Dermis blood vessel endothelial cell (primary cell): ENCODE measurements around the gene TRAPPC2L. TPM values are rescaled to one million over a fixed set of nuclear protein-coding genes. Genes with fewer than 3 reads are reported as not detected.
"Not testable (repeated sequence)": the region's sequence is repeated elsewhere in the genome, so short reads cannot be mapped to it uniquely, and the experiment has no call there.

Experiments used
- DNase-seq: peaks from one replicate; pipeline ENCODE4 v3.0.0; 2010
- total RNA-seq: library from RNA; depleted of rRNA; stranded (reverse); fragments of >200 nt; gene quantifications from 2 replicates; pipeline ENCODE4 v1.2.3, GENCODE V29; 2014

The TRAPPC2L gene
- total RNA-seq, 1 donor from 2014 or later = 46.6 TPM

DNA sequence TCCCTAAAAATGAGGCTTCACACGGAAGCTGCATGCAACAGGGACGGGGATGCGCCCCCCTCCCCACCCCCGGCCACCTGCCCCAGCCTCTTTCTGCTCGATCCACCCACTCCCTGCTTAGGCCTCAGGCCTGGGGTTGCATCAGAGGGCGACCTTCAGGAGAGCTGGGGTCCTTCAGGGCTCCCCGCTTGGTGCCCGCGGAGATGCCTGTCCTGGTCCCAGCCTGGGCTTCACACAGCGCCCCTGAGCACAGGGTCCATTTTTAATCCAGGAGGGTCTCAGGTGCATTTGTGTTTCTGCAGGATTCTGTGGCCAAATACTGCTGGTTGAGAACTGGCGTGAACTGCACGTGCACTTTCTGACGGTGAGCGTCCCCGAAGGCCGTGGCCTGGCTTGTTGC, 37.8 kb upstream of the TRAPPC2L start:
- DNase-seq = no peak

DNA sequence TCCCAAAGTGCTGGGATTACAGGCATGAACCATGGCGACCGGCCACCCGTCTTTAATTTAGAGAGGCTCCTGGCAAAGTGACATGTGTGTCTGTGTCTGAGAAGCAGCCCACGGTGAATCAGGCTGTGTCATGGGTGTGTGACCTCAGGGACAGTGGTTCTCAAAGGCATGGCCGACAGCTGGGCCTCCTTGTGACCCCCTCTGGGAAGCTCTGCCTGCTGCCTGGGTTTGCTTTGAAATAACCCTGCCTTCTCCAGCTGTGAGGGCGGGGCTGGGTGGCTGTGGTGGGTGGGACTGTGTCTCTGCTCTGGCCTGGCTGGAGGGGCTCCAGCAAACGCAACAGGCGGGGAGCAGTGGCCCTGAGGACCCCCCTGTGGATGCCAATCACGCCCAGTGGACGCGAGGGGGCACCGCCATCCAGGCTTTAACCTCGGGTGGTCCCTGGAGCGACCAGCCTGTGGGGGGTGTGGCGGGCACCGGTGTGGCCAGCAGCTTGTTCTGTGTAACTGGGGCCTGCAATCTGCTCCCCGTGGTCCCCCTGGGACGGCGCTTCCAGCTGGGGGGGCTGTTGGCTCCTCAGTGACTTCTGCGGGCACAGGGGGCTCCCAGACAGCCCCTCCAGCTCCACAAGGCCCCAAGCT, 36.4 kb upstream of the TRAPPC2L start:
- DNase-seq = no peak

DNA sequence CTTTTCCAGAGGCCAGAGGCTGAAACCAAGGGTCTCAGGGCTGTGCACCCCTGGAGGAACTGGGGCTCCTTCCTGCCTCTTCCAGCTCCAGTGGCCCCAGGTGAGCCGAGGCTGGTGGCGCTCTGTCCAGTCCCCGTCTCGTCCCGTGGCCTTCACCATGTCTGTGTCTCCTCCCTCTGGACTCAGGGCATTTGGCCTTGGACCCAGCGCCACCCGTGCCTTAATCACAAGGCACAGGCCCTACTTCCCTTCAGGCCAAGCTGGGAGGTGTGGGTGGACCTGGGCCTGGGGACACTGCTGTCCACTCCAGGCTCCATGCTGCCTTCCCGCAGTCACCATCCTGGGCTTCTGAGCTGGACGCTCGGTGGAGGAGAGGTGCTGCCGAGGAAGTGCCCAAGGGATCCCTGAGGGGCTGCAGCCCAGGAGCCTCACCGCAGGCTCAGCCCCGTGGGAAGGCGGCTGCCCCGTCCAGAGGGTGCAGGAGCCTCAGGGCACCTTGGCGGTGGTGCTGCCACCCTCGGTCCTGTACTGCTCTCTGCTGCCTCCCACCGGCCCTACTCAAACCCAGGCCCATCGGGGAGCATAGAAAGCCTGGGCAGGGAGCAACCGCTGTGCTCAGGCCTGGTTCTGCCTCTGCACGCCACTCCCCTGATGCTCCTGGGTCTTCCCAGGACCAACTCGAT, 35.6 kb upstream of the TRAPPC2L start:
- no peak for DNase-seq

DNA sequence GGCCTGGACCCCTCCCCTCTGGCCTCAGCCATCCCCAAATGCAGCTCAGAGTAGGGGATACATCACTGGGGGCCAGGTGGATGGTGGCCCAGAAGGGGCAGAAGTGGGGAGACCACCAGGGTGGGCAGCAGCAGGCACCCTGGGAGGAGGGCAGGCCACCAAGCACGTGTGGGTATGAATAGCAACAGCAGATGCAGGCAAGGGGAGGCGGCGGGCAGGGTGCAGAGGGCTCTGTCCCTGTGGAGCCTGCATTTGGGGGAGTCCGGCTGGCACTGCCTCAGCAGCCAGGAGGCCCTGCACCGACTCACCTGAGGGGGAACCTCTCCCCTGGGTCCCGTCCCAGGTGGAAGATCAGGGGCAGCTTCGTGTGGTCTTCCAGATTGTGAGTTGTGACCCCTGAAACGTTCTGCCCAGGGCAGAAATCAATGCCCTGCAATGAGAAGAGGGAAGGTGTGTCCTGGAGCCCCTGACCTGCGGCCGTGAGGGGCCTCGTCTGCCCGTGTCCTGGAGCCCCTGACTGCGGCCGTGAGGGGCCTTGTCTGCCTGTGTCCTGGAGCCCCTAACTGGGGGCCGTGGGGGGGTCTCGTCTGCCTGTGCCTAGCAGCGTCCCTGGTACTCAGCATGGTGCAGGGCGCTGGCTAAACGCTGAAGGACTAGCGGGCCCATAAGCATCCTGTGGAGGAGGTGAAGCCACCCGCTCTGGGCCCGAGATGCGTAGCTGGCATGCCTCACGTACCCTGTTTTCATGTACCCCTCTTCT, 34.5 kb upstream of the TRAPPC2L start:
- DNase-seq = no peak

DNA sequence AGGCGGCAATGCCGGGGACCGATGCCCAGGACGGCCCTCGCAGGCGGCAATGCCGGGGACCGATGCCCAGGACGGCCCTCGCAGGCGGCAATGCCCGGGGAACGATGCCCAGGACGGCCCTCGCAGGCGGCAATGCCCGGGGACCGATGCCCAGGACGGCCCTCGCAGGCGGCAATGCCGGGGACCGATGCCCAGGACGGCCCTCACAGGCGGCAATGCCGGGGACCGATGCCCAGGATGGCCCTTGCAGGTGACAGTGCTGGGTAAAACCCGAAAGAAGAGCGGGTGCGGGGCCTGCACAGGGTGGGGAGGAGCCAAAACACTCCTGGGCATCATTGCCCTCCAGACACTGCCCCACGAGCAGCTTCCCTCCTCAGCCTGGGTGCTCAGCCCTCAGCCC, 33.3 kb upstream of the TRAPPC2L start:
- not testable (repeated sequence) for DNase-seq

- no peak for DNase-seq
Observed at GRCh38 chr16:88824256-88825077, 32.5 kb upstream of the TRAPPC2L start.

- DNase-seq = no peak
Observed at GRCh38 chr16:88825146-88825545, 31.8 kb upstream of the TRAPPC2L start.

DNA sequence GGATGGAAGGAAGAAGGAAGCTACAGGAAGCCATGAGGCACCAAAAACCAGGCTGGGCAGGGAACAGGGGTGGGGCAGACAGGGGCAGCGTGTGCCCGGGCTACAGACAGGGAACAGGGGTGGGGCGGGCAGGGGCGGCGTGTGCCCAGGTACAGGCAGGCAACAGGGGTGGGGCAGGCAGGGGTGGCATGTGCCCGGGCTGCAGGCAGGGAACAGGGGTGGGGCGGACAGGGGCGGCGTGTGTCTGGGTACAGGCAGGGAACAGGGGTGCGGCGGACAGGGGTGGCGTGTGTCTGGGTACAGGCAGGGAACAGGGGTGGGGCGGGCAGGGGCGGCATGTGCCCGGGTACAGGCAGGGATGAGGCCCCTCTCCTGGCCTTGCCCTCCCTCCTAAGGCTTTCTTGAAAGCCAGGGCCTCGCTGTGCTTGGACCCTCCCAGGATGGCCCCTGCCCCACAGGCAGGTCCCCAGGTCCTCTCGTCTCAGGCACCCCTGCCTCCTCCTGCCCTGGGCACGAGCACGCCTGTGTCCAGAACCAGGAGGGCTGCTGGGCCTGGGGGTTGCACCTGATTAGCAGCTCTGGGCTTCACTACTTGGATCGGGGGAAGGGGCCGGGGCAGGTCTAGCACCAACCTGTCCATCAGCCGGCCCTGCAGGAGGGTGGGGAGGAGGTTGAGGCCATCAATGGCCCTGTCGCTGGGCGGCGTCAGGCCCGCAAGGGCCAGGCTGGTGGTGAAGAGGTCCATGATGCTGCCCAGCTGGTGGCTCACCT, 30.7 kb upstream of the TRAPPC2L start:
- no peak for DNase-seq

DNA sequence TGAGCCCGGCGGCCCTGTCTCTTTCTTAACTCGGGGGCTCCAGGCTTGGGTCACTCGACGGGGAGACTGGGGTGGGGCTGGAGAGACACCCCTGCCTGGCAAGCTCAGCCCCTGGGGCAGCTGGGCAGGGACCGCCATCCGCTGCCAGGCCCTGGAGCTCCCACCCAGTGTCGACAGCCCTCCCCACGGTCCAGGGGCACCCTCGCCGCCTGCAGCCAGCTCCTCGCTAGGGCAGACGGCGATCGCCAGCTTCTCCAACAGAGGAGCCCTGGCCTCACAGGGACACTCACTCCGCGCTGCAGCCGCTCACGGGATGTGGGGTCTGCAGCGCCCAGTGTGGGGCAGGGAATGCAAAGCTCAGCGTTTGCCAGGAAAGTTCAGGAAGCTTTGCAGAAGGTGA, 29.2 kb upstream of the TRAPPC2L start:
- DNase-seq = no peak

DNA sequence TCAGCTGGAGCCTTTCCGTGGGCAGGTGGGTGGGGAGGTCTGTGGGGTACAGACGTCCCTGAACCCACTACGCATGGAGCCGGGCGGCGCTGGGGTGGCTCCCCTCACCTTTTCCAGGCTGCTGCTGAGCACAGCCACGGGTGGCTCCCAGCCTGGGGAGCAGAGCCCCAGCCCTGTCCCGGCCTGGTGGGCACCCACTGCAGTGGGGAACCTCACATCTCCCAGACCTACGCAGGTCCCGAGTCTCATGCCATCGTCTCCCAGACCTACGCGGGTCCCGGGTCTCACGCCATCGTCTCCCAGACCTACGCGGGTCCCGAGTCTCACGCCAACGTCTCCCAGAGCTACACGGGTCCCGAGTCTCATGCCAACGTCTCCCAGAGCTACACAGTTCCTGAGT, 28.2 kb upstream of the TRAPPC2L start:
- no peak for DNase-seq

DNA sequence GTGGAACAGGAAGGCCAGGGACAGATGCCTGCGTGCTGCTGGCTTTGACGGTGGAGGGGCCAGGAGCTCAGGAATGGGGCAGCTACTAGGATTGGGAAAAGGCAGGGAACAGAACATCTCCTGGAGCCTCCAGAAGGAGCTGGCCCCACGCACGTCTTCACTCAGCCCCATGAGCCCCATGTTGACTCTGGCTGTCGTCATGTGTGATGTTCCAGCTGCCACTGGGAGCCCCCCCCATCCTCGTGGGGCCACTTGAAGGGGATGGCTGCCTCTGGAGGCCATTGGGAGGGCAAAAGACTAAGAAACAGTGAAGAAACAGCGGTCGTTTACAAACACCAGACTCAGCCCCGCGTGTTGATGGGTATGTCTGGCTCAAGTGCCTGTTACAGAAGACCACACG, 26.7 kb upstream of the TRAPPC2L start:
- DNase-seq = no peak

DNA sequence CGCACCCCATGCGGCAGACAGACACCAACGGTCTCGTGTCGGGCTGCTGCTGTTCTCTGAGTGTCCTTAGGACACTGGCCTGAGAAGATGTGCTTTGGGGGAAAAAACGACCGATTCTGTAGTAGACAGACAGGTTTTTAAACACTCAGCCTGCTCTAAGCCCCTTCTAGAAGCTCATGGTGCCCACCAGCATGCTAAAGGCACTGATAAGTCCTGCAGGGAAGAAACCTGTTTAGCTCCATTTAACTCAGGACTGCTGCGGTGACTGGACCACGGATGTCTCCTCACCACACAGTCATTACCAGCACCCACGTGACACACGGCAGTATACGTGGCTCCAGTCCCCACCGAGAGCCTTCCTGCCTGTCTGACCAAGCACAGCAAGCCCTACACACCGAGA, 26.1 kb upstream of the TRAPPC2L start:
- DNase-seq = no peak

DNA sequence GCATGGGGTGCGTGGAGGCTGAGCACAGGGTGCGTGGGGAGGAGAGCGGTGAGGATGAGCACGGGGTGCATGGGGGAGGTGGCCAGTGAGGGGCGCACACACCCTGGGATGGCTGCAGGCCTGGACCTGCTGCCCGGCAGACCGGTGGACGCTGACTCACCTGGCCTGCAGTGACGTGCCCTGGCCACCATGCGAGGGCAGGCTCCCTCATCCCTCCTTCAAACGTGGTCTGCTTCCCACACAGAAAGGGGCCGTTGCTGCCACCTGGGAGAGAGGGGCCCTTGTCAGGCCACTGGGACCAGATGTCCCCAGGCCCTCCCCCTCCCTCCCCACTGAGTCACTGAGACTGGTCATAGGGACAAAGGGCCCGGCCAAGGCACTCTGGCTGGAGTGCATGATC, 25.1 kb upstream of the TRAPPC2L start:
- no peak for DNase-seq

DNA sequence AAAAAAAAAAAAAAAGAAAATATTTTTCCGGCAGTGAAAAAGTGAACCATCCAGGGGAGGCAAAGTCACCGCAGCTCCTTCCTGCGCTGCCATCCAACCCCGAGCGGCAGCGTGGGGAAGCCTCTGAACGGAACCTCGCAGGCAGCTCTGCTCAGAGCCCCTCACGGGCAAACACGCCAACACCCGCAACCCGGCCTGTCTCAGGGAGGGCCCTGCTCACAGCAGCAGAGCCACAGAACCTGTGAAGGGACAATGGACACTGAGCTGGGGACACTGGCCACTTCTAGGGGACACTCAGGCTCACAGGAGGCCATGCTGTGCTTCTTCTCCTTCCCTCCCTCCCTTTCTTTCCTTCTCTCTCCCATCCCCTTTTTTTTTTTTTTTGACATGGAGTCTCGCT, 23.8 kb upstream of the TRAPPC2L start:
- DNase-seq = no peak

GRCh38 chr16:88834670-88835069, 22.3 kb upstream of the TRAPPC2L start:
- DNase-seq = no peak

GRCh38 chr16:88835383-88835782, 21.5 kb upstream of the TRAPPC2L start:
- DNase-seq = no peak

- DNase-seq = no peak
Observed at GRCh38 chr16:88835818-88836217, 21.1 kb upstream of the TRAPPC2L start.

DNA sequence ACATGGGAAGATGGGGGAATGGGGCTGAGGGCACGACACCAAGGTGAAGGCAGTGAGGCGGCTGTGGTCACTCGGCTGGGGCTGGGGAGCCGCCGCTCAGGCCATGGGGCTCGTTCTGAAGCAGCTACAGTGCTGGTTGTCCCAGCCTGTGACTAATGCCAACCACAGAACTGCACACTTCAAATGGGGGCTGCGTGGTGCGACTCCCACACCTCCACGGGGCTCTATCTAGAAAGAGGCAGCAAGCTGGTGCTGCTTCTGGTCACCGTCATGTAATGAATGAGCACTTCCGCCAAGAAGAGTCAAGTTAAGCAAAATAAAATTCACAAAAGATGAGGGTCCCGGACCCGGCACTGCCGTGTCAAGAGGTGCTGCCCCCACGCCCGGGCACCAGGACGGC, 20.1 kb upstream of the TRAPPC2L start:
- DNase-seq = no peak

GRCh38 chr16:88837806-88838205, 19.1 kb upstream of the TRAPPC2L start:
- DNase-seq = no peak

DNA sequence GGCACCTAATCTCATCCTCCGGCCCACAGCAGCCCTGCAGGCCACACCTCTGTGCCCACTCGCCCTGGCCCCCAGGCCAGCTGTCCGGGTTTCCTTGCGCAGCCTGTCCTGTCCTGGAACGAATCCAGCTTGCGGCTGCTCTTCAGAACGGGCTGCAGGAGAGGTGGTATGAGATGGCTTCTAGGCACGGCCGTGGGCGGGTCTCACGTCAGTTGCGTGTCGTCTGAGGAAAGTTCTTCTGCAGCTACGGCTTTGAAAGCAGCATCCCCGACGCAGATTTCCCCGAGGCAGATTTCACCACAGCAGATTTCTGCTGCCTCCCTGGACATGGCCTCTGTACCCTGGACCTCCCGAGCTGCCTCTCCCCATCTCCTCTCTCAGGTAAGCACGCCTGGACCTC, 18.4 kb upstream of the TRAPPC2L start:
- DNase-seq = no peak

GRCh38 chr16:88839026-88839529, 17.8 kb upstream of the TRAPPC2L start:
- DNase-seq = no peak
